Omental fat pad (tissue), 4 donors: ENCODE results near the gene EPAS1. TPM values are rescaled to one million over a fixed set of nuclear protein-coding genes. Genes with fewer than 3 reads are reported as not detected.

ENCODE experiments used
- ATAC-seq: fragments of 150-250 bp; one replicate; pipeline ENCODE4 v1.9.1; 2016; ENCODE audit warnings: mild to moderate bottlenecking, moderate library complexity; ENCODE audit not compliant: low FRiP score
- DNase-seq: peaks from one replicate; pipeline ENCODE4 v3.0.0-alpha.2; 2019; ENCODE audit warnings: low spot score
- CTCF ChIP-seq, 3 donors: fragments of 450-650 bp; IDR thresholded peaks; one replicate each; pipeline ENCODE4 v1.5.1; 2016 to 2017; ENCODE audit warnings: antibody characterized with exemption in 3 of 3, mild to moderate bottlenecking in 3 of 3, moderate library complexity in 2 of 3
- total RNA-seq, 4 donors: library from RNA; depleted of rRNA; stranded (reverse); fragments of >200 nt; gene quantifications; one replicate each; pipeline ENCODE4 v1.1.0, GENCODE V29; 2016

The EPAS1 gene
- total RNA-seq, 4 donors from 2014 or later, result 292 to 980 (median 435) TPM

- DNase-seq (no peak), ATAC-seq (no peak)
- no peak for TF ChIP-seq CTCF (IDR thresholded peaks at IDR 0.05)
Observed at GRCh38 chr2:46317094-46317486, 19.9 kb downstream of the EPAS1 start.

- DNase-seq (no peak), ATAC-seq (no peak)
- TF ChIP-seq CTCF (IDR thresholded peaks at IDR 0.05), result no peak
Observed at GRCh38 chr2:46318579-46319460, 21.6 kb downstream of the EPAS1 start.

GRCh38 chr2:46319711-46320110 is 22.5 kb downstream of the EPAS1 start:
- DNase-seq, result no peak
- no peak for ATAC-seq
- TF ChIP-seq CTCF (IDR thresholded peaks at IDR 0.05), result no peak

GRCh38 chr2:46320141-46320567 is 22.9 kb downstream of the EPAS1 start:
- no peak for TF ChIP-seq CTCF (IDR thresholded peaks at IDR 0.05)
- no peak for ATAC-seq

GRCh38 chr2:46323730-46324129 is 26.5 kb downstream of the EPAS1 start:
- ATAC-seq, result no peak
- TF ChIP-seq CTCF (IDR thresholded peaks at IDR 0.05), result no peak
- no peak for DNase-seq

More at GRCh38 chr2:46320141-46320567, 22.9 kb downstream of the EPAS1 start:
- no peak for DNase-seq

GRCh38 chr2:46325182-46325928 is 28.1 kb downstream of the EPAS1 start:
- ATAC-seq, result no peak
- no peak for DNase-seq
- no peak for TF ChIP-seq CTCF (IDR thresholded peaks at IDR 0.05)
